T-helper 2 cell treated with Interferon-gamma antibody and Interleukin-4, amounts not matched to agents 100 ng/mL and 5 ng/mL, for 36 hours (primary cell): ENCODE data around the gene ZNF397. TPM values are rescaled to one million over a fixed set of nuclear protein-coding genes. Genes with fewer than 3 reads are reported as not detected.
"Not testable (repeated sequence)": the region's sequence is repeated elsewhere in the genome, so short reads cannot be mapped to it uniquely, and the experiment has no call there.

Experiments
- intact Hi-C: fragments of 100-400 bp; cut with micrococcal nuclease; formaldehyde crosslinking; loops from one replicate; pipeline ENCODE4 v1.15.1; 2023
- total RNA-seq: library from RNA; stranded (reverse); gene quantifications from 2 replicates; pipeline ENCODE4 v1.2.3, GENCODE V29; 2022

ZNF397 gene
- 19.4 and 19.7 TPM in 2 replicates for total RNA-seq

- intact Hi-C loops = loop anchor here (1.0 to 5.0 kb wide), 11 partner anchors 10 to 826 kb away; partner anchors contain the start of genes INO80C, MAPRE2, RPRD1A and ZNF24
Observed at GRCh38 chr18:35240664-35241447, at the start of gene ZNF397. TSS of gene ZNF397 (plus strand) at chr18:35241034. CDS start at chr18:35242471, 1,437 bp downstream.

- intact Hi-C loops = no loop called here
Observed at GRCh38 chr18:35191698-35192025, 49.2 kb upstream of the ZNF397 start.

- intact Hi-C loops = no loop called here
Observed at GRCh38 chr18:35192415-35192814, 48.4 kb upstream of the ZNF397 start.

DNA sequence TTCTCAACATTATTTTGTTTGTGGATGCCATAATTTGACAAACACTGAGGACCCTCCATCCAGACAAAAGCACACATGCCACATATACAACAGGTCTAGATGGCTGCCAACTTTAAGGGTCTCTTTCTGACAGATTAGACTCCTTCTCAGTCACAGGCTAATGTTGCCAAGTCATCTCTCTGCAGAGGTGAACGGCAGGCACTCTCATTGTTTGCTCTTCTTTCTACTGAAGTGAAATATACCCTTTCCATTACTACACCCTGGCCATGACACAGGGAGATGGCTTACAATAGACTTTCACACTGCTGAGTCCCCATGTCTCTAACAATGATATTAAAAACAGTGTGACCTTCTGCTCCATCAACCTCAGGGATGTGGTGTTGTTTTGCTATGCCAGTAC lies 47.5 kb upstream of the ZNF397 start:
- intact Hi-C loops = no loop called here

DNA sequence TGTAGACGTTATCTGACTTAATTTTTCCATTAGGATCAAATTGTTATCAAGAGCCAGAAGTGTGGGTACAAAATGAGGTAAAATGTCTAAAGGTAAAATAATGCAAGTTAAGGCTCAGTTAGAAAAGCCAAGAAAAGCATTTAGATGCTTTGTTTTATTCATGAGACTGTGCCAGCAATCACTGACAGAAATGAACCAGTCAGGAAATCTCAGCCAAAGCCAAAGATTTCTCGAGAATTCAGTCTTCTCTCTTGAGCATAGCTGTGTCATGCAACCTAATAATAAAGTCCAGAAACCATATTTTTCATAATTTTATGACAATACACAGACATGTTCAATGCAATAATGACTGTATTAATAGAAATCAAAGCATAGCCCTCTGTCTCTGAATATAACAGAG lies 43.5 kb upstream of the ZNF397 start:
- intact Hi-C loops = no loop called here

- intact Hi-C loops = no loop called here
Observed at GRCh38 chr18:35201256-35201931, 39.4 kb upstream of the ZNF397 start.

GRCh38 chr18:35203067-35203466 lies 37.8 kb upstream of the ZNF397 start:
- intact Hi-C loops = no loop called here

DNA sequence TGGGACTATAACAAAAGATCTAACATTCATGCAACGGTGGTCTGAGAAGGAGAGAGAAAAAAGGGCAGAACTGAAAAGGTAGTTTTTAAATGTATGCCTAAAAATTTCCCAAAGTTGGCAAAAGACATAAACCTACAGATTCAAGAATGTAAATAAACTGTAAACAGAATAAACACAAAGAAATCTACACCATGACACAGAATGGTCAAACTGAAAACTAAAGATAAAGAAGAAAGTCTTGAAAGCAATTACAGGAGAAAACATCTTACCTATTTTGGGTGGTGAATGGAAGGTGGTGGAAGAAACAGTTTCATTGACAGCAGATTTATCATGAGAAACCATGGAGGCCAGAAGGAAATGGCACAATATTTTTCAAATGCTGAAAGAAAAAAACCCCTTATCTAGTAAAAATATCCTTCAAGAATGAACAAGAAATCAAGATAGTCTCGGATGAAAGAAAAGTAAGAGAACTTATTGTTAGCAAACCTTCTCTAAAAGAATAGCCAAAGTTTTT lies 35.6 kb upstream of the ZNF397 start:
- intact Hi-C loops = no loop called here

DNA sequence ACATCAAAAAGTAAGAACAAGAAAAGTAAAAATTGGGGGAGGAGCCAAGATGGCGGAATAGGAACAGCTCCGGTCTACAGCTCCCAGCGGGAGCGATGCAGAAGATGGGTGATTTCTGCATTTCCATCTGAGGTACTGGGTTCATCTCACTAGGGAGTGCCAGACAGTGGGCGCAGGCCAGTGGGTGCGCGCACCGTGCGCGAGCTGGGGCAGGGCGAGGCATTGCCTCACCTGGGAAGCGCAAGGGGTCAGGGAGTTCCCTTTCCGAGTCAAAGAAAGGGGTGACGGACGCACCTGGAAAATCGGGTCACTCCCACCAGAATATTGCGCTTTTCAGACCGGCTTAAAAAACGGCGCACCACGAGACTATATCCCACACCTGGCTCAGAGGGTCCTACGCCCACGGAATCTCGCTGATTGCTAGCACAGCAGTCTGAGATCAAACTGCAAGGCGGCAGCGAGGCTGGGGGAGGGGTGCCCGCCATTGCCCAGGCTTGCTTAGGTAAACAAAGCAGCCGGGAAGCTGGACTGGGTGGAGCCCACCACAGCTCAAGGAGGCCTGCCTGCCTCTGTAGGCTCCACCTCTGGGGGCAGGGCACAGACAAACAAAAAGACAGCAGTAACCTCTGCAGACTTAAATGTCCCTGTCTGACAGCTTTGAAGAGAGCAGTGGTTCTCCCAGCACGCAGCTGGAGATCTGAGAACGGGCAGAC lies 34.9 kb upstream of the ZNF397 start:
- intact Hi-C loops = not testable (repeated sequence)

DNA sequence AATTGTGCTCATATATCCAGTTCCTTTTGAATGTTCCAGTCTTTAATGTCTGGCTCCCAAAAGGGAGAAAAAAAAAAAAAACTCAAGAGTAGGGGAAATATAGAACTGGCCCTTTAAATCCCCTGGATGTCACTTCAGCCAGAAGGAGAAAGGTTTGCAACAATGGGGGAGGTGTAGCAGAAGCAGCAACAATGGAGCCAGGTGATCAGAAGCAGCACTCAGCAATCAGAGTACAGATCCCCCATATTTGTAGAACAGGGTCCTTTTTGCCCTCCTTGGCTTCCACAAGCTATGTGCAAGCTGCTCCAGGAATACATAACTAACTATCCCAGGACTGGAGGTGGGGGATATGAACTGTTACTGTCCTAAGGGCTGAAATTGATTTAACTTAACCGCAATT lies 25.8 kb upstream of the ZNF397 start:
- intact Hi-C loops = no loop called here

DNA sequence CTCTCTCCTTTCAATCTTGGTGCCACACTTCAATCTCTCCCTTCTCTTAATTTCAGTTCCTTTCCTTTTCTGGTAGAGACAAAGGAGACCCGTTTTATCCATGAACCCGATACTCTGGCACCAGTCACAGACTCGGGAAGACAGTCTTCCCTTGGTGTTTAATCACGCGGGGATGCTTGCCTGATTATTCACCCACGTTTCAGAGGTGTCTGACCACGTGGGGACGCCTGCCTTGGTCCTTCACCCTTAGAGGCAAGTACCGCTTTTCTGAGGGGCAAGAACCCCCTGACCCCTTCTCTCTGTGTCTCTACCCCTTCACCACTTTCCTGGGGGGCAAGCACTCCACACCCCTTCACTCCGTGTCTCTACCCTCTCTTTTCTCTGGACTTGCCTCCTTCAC lies 24.2 kb upstream of the ZNF397 start:
- intact Hi-C loops = not testable (repeated sequence)

DNA sequence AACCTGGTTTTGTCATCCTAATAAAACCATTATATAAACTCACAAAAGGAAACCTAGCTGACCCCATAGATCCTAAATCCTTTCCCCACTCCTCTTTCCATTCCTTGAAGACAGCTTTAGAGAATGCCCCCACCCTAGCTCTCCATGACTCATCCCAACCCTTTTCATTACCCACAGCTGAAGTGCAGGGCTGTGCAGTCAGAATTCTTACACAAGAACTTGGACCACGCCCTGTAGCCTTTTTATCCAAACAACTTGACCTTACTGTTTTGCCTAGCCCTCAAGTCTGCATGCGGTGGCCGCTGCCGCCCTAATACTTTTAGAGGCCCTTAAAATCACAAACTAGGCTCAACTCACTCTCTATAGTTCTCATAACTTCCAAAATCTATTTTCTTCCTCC lies 21.5 kb upstream of the ZNF397 start:
- intact Hi-C loops = not testable (repeated sequence)

DNA sequence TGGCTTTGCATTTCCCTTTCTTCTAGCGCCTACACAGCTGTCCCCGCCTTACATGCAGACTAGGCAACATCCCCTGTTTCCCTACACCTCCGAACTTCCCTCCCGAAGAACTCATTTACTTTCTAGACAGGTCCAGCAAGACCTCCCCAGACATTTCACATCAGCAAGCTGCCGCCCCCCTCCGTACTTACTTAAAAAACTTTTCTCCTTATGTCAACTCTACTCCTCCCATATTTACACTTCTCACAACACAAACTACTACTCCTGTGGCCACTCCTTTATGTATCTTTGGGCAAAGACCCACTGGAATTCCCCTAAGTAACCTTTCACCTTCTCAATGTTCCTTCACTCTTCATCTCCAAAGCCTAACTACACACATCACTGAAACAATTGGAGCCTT lies 20.4 kb upstream of the ZNF397 start:
- intact Hi-C loops = no loop called here

- intact Hi-C loops = no loop called here
Observed at GRCh38 chr18:35223797-35224196, 17.0 kb upstream of the ZNF397 start.

DNA sequence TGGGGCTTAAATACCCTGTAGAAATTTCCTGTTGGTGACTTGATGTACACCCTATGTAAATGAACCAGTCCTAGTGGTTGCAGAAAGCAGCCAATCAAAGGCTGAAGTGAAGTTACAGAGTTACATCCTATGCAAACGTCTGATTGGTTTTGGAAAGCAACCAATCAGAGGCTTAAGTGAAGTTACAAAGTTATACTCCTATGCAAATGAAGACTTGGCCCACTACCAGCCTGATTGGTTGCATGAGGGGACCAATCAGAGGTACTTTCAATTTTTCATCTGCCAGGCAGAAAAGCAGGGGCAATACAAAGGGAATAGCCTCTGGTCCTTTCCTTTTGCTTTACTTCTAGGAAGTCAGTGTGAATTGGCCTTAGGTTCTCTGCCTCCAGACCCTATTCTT lies 13.6 kb upstream of the ZNF397 start:
- intact Hi-C loops = no loop called here

GRCh38 chr18:35231052-35231451 lies 9.8 kb upstream of the ZNF397 start:
- intact Hi-C loops = loop anchor here (1.0 to 10.0 kb wide), 7 partner anchors 9 to 724 kb away; partner anchors contain the start of gene GALNT1

DNA sequence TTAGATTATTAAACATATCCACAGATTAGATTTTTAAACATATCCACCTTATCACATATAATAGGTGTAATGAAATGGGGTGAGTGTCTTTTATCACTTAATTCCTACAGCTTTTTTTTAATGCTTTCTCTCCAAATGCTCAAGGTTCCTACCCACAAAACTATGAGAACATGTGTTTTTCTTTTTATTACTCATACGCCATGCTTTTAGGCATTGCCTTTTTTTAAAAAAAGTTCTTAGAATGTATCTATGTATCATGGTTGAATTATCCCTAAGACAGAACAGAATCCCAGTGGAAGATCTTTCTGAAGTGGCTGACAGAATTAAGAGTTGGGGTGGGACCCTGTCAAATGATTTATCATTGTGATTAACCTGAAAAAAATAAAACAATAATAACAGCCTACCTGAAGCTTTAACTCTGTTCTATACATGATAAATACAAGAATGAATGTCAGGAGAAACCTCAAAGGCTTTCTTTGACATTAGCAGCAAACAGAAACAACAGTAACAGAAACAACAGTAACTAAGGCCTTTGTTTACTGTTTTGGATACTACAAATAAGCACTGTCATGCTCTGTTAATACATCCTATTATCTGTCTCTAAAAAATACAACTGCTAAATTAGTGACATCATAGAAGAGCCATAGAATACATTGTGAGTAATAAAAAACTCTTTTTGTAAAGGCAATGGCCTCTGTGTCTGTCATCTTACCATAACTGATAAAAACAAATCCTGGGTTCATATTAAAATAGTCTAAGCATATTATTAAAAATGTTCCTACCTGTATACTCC lies 4.1 kb upstream of the ZNF397 start:
- intact Hi-C loops = loop anchor here (10.0 kb wide), 1 partner anchor 718 kb away; no protein-coding TSS in a partner anchor

DNA sequence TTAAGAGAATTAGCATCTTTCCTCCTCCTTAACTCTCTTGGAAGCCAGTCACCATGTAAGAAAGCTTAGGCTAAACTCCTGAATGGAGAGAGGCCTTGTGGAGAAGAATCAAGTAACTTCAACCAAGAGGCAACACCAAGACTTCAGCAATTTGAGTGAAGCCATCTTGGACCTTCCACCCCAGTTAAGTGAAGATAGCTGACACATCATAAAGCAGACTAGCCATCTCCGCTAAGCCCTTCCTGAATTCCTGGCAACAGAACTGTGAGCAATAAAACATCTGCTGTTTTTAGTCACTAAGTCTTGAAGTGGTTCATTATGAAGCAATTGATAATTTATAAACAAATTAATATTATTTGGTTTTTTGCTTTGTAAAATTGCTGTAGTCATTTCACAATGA lies 1.5 kb upstream of the ZNF397 start:
- intact Hi-C loops = loop anchor here (10.0 kb wide), 1 partner anchor 715 kb away; no protein-coding TSS in a partner anchor

GRCh38 chr18:35241448-35241804 lies 592 bp downstream of the ZNF397 start:
- intact Hi-C loops = loop anchor here (2.0 to 5.0 kb wide), 6 partner anchors 214 to 826 kb away; partner anchors contain the start of gene RPRD1A

GRCh38 chr18:35242426-35242825 lies 1.6 kb downstream of the ZNF397 start:
- intact Hi-C loops = loop anchor here (5.0 kb wide), 2 partner anchors 215 to 825 kb away; partner anchors contain the start of gene RPRD1A

DNA sequence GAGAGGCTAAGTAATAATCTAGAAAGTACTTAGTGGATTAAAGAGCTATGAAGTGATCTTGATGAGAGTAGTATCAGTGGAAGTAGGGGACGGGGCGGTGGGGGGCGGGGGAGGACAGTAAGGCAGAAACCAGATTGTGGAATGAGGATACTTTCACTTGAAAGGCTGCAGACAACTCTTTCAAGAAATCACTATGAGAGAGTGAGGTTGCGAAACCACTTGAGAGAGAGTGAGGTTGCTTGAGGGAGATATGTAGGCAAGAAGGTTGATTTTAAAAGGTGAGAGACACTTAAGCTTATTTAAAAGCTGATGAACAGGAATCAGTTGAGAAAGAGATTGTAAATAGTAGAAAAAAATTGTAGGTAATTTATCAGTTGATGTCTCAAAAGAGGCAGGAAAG lies 3.8 kb downstream of the ZNF397 start:
- intact Hi-C loops = loop anchor here (5.0 kb wide), 2 partner anchors 217 to 823 kb away; partner anchors contain the start of gene RPRD1A
